Measurements from ENCODE around the gene TNIP1. TPM values are rescaled to one million over a fixed set of nuclear protein-coding genes. Genes with fewer than 3 reads are reported as not detected.

TNIP1 gene
- polyA plus RNA-seq, 1 of the 3 experiments (the other 2 are of a cell fraction), result 46.2 TPM

DNA sequence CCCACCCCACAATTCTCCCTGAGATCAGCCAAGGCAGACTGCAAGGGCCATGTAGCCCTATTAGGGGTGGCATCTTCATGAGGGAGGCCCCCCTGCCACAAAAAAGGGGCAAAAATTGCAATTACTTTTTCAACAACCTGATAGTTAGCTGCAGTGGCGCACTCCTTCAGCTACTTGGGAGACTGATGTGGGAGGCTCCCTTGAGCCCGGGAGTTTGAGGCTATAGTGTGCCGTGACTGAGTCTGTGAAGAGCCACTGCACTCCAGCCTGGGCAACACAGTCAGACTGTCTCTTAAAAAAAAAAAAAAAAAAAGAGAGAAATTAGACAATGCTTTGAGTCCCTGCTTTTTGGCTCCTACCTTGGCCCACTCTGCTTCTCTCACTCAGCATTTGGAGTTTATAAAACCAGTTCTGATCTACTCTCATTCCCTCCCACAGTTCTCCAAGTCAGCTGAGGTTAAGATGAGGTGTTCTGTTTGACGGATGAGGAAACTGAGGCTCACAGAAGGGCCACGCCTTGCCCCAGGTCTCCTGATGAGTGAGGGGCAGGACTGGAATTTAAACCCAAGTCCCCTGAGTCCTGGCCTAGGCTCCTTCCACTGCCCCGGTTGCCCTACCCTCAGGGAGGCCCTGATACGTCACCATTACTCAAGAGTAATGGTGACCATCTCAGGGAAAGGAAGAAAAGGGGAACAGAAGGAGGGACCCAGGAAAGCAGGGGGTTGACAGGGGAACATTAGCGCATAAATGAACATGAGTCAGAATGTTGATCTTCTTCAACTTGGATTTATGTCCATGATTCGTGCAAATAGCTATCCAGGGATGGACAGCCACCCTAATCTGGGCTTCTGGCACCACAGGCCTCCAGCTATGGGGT, 51.4 kb downstream of the TNIP1 start:
- Histone ChIP-seq H3K4me3 (ENCODE audit: low read depth in 2 of 2, low read length in 1 of 2) (no peak overlapping the region), H3K27ac (ENCODE audit: low read depth in 2 of 2, low read length in 1 of 2) (no peak overlapping the region)

DNA sequence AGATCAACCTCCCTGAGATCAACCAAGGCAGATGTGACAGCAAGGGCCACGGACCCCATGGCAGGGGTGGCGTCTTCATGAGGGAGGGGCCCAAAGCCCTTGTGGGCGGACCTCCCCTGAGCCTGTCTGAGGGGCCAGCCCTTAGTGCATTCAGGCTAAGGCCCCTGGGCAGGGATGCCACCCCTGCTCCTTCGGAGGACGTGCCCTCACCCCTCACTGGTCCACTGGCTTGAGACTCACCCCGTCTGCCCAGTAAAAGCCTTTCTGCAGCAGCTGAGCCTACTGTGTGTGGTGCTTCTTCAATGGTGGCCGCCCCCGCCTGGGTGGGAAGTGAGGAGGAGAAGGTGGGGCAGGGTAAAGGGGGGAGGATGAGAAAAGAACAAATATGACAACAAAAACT, 52.1 kb downstream of the TNIP1 start:
- no peak overlapping the region for H2AFZ ChIP-seq (ENCODE audit: low read depth)
- H3K9ac ChIP-seq, result no peak overlapping the region
- ChIA-PET POLR2A (no interaction called here), CTCF (no interaction called here)
- no peaks in the 10 kb centered on the region for H3K79me2 ChIP-seq (ENCODE audit: insufficient read depth)
- no peak overlapping the region for H3K27ac ChIP-seq (ENCODE audit: low read depth in 2 of 2, low read length in 1 of 2)
- no peaks in the 10 kb centered on the region for H3K27me3 ChIP-seq (ENCODE audit: insufficient read depth)
- no peaks in the 10 kb centered on the region for H3K4me1 ChIP-seq (ENCODE audit: control insufficient read depth in 1 of 2, insufficient read depth in 2 of 2, low read depth in 1 of 2, low read length in 1 of 2)
- H3K4me3 ChIP-seq (ENCODE audit: low read depth in 2 of 2, low read length in 1 of 2), result no peak overlapping the region
- H3K4me2 ChIP-seq, result no peak overlapping the region
- TF ChIP-seq RCOR1 (IDR thresholded peaks at IDR 0.05; ENCODE audit: low read length), result no peak
- no peak for TF ChIP-seq RAD21 (IDR thresholded peaks at IDR 0.05; ENCODE audit: low read length)
- no peak for TF ChIP-seq JUND (IDR thresholded peaks at IDR 0.05)
- TF ChIP-seq YY1 (IDR thresholded peaks at IDR 0.05; ENCODE audit: low read depth), result no peak
- H3K9me3 ChIP-seq, result no peaks in the 10 kb centered on the region
- peaks cover 22 to 44% of the 10 kb centered on the region in 2 experiments for H3K36me3 ChIP-seq (replicated peaks in 1 of 2; ENCODE audit: control insufficient read depth in 1 of 2, insufficient read depth in 2 of 2, low read length in 1 of 2)
- H3F3A ChIP-seq (replicated peaks; ENCODE audit: insufficient read depth), result no peaks in the 10 kb centered on the region
- no peak for DNase-seq
- H3K9me2 ChIP-seq, result no peaks in the 10 kb centered on the region
- H4K20me1 ChIP-seq (ENCODE audit: insufficient read depth), result no peaks in the 10 kb centered on the region
- WGBS (ENCODE audit: low lambda C conversion rate), result 95% methylated on average over 6 of the region's 8 CpGs

More for the DNA sequence above, 51.4 kb downstream of the TNIP1 start:
- H3K27me3 ChIP-seq (ENCODE audit: insufficient read depth), result no peaks in the 10 kb centered on the region
- 96% methylated on average over 9 of the region's 9 CpGs for WGBS (ENCODE audit: low lambda C conversion rate)
- TF ChIP-seq, protein P1, sequence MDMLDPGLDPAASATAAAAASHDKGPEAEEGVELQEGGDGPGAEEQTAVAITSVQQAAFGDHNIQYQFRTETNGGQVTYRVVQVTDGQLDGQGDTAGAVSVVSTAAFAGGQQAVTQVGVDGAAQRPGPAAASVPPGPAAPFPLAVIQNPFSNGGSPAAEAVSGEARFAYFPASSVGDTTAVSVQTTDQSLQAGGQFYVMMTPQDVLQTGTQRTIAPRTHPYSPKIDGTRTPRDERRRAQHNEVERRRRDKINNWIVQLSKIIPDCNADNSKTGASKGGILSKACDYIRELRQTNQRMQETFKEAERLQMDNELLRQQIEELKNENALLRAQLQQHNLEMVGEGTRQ (IDR thresholded peaks at IDR 0.05; ENCODE audit: borderline replicate concordance, low read depth, low read length), result no peak
- TF ChIP-seq, protein P2, sequence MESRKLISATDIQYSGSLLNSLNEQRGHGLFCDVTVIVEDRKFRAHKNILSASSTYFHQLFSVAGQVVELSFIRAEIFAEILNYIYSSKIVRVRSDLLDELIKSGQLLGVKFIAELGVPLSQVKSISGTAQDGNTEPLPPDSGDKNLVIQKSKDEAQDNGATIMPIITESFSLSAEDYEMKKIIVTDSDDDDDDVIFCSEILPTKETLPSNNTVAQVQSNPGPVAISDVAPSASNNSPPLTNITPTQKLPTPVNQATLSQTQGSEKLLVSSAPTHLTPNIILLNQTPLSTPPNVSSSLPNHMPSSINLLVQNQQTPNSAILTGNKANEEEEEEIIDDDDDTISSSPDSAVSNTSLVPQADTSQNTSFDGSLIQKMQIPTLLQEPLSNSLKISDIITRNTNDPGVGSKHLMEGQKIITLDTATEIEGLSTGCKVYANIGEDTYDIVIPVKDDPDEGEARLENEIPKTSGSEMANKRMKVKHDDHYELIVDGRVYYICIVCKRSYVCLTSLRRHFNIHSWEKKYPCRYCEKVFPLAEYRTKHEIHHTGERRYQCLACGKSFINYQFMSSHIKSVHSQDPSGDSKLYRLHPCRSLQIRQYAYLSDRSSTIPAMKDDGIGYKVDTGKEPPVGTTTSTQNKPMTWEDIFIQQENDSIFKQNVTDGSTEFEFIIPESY (IDR thresholded peaks at IDR 0.05; ENCODE audit: borderline replicate concordance, low read depth), result no peak
- TF ChIP-seq NFIC (IDR thresholded peaks at IDR 0.05; ENCODE audit: borderline replicate concordance), result no peak
- H3K4me1 ChIP-seq (ENCODE audit: control insufficient read depth in 1 of 2, insufficient read depth in 2 of 2, low read depth in 1 of 2, low read length in 1 of 2), result no peaks in the 10 kb centered on the region
- ChIA-PET CTCF (interaction anchor here (1.6 to 2.0 kb wide), 2 partner anchors 23 to 86 kb away, joined by 3 to 7 read pairs; no protein-coding TSS in a partner anchor), POLR2A (no interaction called here)
- H3K9me3 ChIP-seq, result no peaks in the 10 kb centered on the region
- no peak overlapping the region for H3K9ac ChIP-seq
- no peaks in the 10 kb centered on the region for H3K9me2 ChIP-seq
- peaks cover 22 to 48% of the 10 kb centered on the region in 2 experiments for H3K36me3 ChIP-seq (replicated peaks in 1 of 2; ENCODE audit: control insufficient read depth in 1 of 2, insufficient read depth in 2 of 2, low read length in 1 of 2)
- no peaks in the 10 kb centered on the region for H3K79me2 ChIP-seq (ENCODE audit: insufficient read depth)
- no peaks in the 10 kb centered on the region for H4K20me1 ChIP-seq (ENCODE audit: insufficient read depth)
- no peak overlapping the region for H2AFZ ChIP-seq (ENCODE audit: low read depth)
- no peaks in the 10 kb centered on the region for H3F3A ChIP-seq (replicated peaks; ENCODE audit: insufficient read depth)
- no peak overlapping the region for H3K4me2 ChIP-seq
- DNase-seq, result no peak

Data from SK-N-SH (cell line).